Endodermal cell (in vitro differentiated cells): ENCODE measurements around the gene DDI2. TPM values are rescaled to one million over a fixed set of nuclear protein-coding genes. Genes with fewer than 3 reads are reported as not detected.
A peak's percentile ranks its signal among the peaks of the same experiment; 100 is the strongest.

Source experiments
- DNase-seq: peaks from one replicate; pipeline ENCODE4 v3.0.0-alpha.2; 2017
- H3K27ac ChIP-seq: 2 replicates; pipeline ENCODE4 v1.5.1; 2013; ENCODE audit warnings: mild to moderate bottlenecking, low read depth, low read length, moderate library complexity
- H3K27me3 ChIP-seq: 2 replicates; pipeline ENCODE4 v1.6.1; 2013; ENCODE audit warnings: mild to moderate bottlenecking, low read length, moderate library complexity; ENCODE audit not compliant: insufficient read depth, control insufficient read depth, poor library complexity, severe bottlenecking
- H3K36me3 ChIP-seq: 2 replicates; pipeline ENCODE4 v1.7.0; 2013; ENCODE audit warnings: mild to moderate bottlenecking, low read length, moderate library complexity; ENCODE audit not compliant: control insufficient read depth, insufficient read depth
- H3K4me1 ChIP-seq: one replicate; pipeline ENCODE4 v1.7.0; 2013; ENCODE audit warnings: low read length; ENCODE audit not compliant: control insufficient read depth, insufficient read depth
- H3K4me3 ChIP-seq: 2 replicates; pipeline ENCODE4 v1.5.1; 2013; ENCODE audit warnings: mild to moderate bottlenecking, low read length, moderate library complexity
- H3K9ac ChIP-seq: 2 replicates; pipeline ENCODE4 v1.6.1; 2013; ENCODE audit warnings: mild to moderate bottlenecking, low read length, moderate library complexity; ENCODE audit not compliant: poor library complexity, severe bottlenecking; ENCODE audit errors: extremely low read depth
- H3K9me3 ChIP-seq: 2 replicates; pipeline ENCODE4 v1.6.1; 2013; ENCODE audit warnings: mild to moderate bottlenecking, low read length, moderate library complexity; ENCODE audit not compliant: control insufficient read depth
- H3K27ac Mint-ChIP-seq: 2 replicates; pipeline ENCODE4 v1.8.0; 2020; ENCODE audit warnings: mixed read lengths
- H3K27me3 Mint-ChIP-seq: 2 replicates; pipeline ENCODE4 v1.8.0; 2021; ENCODE audit warnings: mild to moderate bottlenecking, mixed read lengths; ENCODE audit not compliant: insufficient read depth
- H3K36me3 Mint-ChIP-seq: 2 replicates; pipeline ENCODE4 v1.8.0; 2020; ENCODE audit warnings: low read depth, mixed read lengths
- H3K4me1 Mint-ChIP-seq: 2 replicates; pipeline ENCODE4 v1.8.0; 2020; ENCODE audit warnings: mixed read lengths
- H3K4me3 Mint-ChIP-seq: 2 replicates; pipeline ENCODE4 v1.8.0; 2020; ENCODE audit warnings: mild to moderate bottlenecking, moderate library complexity, mixed read lengths
- H3K9me3 Mint-ChIP-seq: 2 replicates; pipeline ENCODE4 v1.8.0; 2020; ENCODE audit warnings: mild to moderate bottlenecking, mixed read lengths
- WGBS, 2 experiments: methylation state at CpG; one replicate each; pipeline versions ENCODE4 v1.1.5 to v1.1.7; 2013; ENCODE audit warnings: missing lambda C conversion rate in 2 of 2, mixed read lengths in 1 of 2; ENCODE audit not compliant: insufficient coverage in 1 of 2, insufficient read length in 1 of 2; 5-methylcytosine and 5-hydroxymethylcytosine counted together
- total RNA-seq, 2 donors: library from RNA; stranded (reverse); fragmentation: NEBNext Ultra II Directional in 1 of 2; extraction: Animal tissue kit (Norgen Biotek cat#: 25700) in 1 of 2; gene quantifications; 2 replicates in 1 of 2; 3 replicates in 1 of 2; pipeline ENCODE4 v1.2.1, GENCODE V29; 2021
- TF ChIP-seq, protein P1 (sequence below): fragments of 200-600 bp; sonication (generic); conservative IDR thresholded peaks from 2 replicates; pipeline ENCODE4 v1.5.0; 2021; ENCODE audit warnings: antibody characterized with exemption, mild to moderate bottlenecking

Gene DDI2
- total RNA-seq, 2 donors from 2014 or later, result 36.0 to 37.6 TPM

DNA sequence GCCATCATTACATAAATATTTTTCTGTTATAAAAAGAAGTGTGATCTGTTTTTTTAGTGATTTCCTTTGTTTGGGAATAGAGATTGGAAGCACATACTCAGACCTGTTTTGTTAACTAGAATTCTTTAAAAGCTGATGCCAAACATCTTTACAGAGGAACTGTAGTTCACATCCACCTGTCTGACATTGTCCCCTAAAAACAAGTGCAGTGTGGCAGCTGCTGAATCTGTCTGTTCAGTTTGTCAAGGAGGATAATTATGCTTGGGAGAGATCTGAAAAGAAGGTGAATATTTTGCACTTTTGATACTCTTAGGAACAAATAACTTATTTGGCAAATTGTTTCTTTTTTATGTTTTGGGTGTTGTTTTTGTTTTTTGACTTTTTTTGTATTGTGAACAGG, 46.0 kb upstream of the DDI2 start:
- Mint-ChIP-seq H3K9me3 (no peaks in the 10 kb centered on the region), H3K27ac (no peak overlapping the region), H3K36me3 (peaks cover 52% of the 10 kb centered on the region), H3K4me1 (no peaks in the 10 kb centered on the region), H3K4me3 (no peak overlapping the region), H3K27me3 (no peaks in the 10 kb centered on the region)
- no peaks in the 10 kb centered on the region for H3K4me1 ChIP-seq
- no peaks in the 10 kb centered on the region for H3K27me3 ChIP-seq
- no peak overlapping the region for H3K9ac ChIP-seq
- DNase-seq, result no peak
- TF ChIP-seq, protein P1, sequence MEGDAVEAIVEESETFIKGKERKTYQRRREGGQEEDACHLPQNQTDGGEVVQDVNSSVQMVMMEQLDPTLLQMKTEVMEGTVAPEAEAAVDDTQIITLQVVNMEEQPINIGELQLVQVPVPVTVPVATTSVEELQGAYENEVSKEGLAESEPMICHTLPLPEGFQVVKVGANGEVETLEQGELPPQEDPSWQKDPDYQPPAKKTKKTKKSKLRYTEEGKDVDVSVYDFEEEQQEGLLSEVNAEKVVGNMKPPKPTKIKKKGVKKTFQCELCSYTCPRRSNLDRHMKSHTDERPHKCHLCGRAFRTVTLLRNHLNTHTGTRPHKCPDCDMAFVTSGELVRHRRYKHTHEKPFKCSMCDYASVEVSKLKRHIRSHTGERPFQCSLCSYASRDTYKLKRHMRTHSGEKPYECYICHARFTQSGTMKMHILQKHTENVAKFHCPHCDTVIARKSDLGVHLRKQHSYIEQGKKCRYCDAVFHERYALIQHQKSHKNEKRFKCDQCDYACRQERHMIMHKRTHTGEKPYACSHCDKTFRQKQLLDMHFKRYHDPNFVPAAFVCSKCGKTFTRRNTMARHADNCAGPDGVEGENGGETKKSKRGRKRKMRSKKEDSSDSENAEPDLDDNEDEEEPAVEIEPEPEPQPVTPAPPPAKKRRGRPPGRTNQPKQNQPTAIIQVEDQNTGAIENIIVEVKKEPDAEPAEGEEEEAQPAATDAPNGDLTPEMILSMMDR, result no peak
- no peak overlapping the region for H3K4me3 ChIP-seq
- H3K27ac ChIP-seq, result no peak overlapping the region
- H3K36me3 ChIP-seq, result peaks cover 64% of the 10 kb centered on the region
- H3K9me3 ChIP-seq, result no peaks in the 10 kb centered on the region

DNA sequence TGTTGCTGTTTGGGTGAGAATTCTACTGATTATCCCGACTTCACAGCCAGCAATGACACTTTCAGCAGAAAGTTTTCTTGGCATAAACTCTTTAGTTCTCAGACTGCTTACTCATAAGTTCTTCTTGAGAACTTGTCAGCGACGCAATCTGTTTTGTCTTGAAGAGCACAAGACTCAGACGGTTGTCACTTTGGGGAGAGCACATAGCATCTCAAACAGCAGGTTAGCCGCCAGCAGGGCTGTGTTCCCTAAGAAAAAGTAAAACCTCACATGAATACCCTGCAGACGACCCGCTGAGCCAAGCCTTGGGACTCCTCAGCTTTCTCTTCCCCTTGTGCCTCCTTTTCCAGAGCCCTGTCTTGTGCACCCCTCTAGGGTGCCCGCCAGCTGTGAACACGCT, 43.8 kb upstream of the DDI2 start:
- H3K27ac ChIP-seq, result peak overlapping the region; percentile 57
- no peaks in the 10 kb centered on the region for H3K4me1 ChIP-seq
- no peaks in the 10 kb centered on the region for H3K27me3 Mint-ChIP-seq
- H3K4me3 ChIP-seq, result no peak overlapping the region
- TF ChIP-seq, protein P1, result no peak
- no peaks in the 10 kb centered on the region for H3K9me3 Mint-ChIP-seq
- WGBS, 2 experiments, result 86% methylated on average over 7 to 9 of the region's 9 CpGs
- H3K27ac Mint-ChIP-seq, result no peak overlapping the region
- H3K27me3 ChIP-seq, result no peaks in the 10 kb centered on the region
- peaks cover 42% of the 10 kb centered on the region for H3K36me3 ChIP-seq
- H3K9ac ChIP-seq, result no peak overlapping the region
- no peak for DNase-seq
- no peaks in the 10 kb centered on the region for H3K9me3 ChIP-seq
- H3K4me1 Mint-ChIP-seq, result no peaks in the 10 kb centered on the region
- no peak overlapping the region for H3K4me3 Mint-ChIP-seq
- H3K36me3 Mint-ChIP-seq, result peaks cover 34% of the 10 kb centered on the region

DNA sequence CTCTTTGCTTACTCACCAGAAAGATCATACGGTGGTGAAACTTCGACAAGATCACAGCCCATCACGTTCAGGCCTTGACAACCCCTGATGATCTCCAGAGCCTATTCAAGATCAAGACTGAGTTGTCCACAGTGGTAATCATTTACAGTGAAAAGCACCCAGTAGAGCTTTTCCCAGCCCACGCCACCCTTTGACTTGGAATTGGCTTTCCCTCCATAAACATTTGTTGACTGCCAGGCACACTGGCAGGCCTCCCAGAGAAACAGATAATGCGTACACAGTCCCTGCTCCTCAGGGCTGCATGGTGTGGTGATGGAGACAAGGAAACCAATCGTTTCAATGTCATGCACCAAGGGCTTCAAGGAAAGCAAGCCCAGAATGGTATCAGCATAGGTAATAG, 42.5 kb upstream of the DDI2 start:
- Histone ChIP-seq H3K36me3 (peaks cover 29% of the 10 kb centered on the region), H3K9ac (no peak overlapping the region), H3K4me1 (no peaks in the 10 kb centered on the region), H3K27ac (no peak overlapping the region), H3K4me3 (no peak overlapping the region), H3K27me3 (no peaks in the 10 kb centered on the region), H3K9me3 (no peaks in the 10 kb centered on the region)
- Mint-ChIP-seq H3K27me3 (no peaks in the 10 kb centered on the region), H3K27ac (no peak overlapping the region), H3K9me3 (no peaks in the 10 kb centered on the region), H3K4me1 (peaks cover 3% of the 10 kb centered on the region), H3K36me3 (peaks cover 26% of the 10 kb centered on the region), H3K4me3 (no peak overlapping the region)
- WGBS, 2 experiments, result 94 to 95% methylated on average over 6 of the region's 6 CpGs
- TF ChIP-seq, protein P1, result no peak
- no peak for DNase-seq
